HG03520 (cell line): ENCODE measurements around the gene NPDC1.

ENCODE experiments used
- ATAC-seq: cut with Tn5 transposase; IDR thresholded peaks from one replicate; pipeline ENCODE4 v1.9.1; 2021; ENCODE audit warnings: mild to moderate bottlenecking, moderate library complexity; ENCODE audit not compliant: unreplicated experiment

Gene NPDC1

GRCh38 chr9:137028263-137029057 lies 17.5 kb downstream of the NPDC1 start:
- ATAC-seq, result peak; percentile 35

- no peak for ATAC-seq
Observed at GRCh38 chr9:137027369-137028262, 18.4 kb downstream of the NPDC1 start, which contains the start of gene ABCA2. ABCA2 (minus strand) TSS chr9:137028237; CDS start chr9:137028140, 97 bp downstream.

- ATAC-seq, result no peak
Observed at GRCh38 chr9:137026828-137027227, 19.1 kb downstream of the NPDC1 start.

DNA sequence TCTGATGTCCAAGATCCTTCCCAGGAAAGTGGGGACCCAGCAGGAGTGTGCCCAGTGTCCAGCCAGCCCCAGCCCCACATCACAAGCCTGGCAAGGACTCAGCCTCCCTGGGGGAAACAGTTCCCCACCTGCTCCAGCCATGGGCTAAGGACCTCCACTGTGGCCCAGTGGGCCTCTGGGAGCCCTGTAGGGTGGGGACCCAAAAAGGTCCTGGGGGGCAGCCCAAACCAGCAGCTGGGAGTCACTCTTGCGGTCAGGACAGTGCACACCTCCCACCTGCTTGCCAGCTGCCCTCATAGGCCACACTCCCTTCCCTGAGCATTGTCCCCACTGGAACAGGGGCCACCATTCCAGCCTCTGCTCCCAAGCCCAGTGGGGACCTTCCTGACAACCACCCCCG lies 19.6 kb downstream of the NPDC1 start:
- ATAC-seq, result no peak

GRCh38 chr9:137025517-137025966 lies 20.4 kb downstream of the NPDC1 start:
- ATAC-seq, result no peak

DNA sequence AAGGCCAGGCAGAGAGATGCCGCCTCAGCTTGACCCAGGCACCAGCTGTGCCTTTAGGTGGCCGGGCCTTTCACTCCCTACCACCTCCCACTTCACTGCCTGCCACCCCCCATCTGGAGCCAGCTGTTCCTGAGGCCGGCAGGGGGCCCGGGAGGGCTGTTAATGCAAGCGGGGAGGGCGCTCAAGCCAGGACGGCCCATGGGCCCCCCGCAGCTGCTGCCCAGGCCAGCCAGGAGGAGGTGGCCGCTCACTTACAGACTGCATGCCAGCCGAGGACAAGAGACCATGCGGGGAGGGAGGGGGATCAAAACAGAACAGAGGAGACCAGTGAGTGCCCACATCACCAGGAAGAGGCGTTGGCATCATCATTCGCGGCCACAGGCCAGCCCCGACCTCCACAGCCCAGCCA lies 22.4 kb downstream of the NPDC1 start:
- no peak for ATAC-seq

DNA sequence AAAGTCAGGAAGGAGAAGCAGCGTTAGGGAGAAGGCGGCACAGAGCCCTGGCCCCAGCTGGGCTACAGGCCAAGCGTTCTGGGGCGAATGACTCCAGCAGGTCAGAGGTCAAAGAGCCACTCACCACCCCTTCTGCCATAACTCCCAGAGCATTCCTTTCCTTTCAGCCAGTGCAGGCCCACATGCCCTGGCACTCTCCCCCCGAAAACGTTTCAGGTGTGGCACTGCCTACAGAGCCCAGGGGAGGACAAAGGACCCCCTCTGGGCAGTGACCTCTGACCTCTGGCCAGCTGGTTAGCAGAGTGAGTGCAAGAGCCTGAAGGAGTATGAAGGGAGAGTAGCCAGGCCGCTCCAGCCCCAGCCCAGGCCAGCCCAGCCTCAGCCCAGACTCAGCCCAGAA lies 22.8 kb downstream of the NPDC1 start:
- no peak for ATAC-seq

DNA sequence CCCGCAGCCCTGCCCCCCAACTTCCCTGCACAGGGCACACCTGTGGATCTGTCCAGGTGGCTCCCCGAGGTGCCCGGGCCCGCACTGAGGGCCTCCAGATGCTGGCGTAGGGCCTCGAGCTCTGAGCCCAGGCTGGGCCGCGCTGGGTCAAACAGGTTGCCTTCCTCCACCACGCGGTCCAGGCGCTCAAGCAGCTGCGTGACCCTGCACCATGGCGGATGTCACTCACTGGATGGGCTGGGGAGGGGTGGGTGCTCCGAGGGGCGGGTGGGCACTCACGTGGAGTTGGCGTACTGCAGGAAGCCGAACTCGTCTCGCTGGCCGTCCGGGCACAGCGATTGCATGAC lies 23.3 kb downstream of the NPDC1 start:
- ATAC-seq, result no peak

GRCh38 chr9:137021979-137022661 lies 23.9 kb downstream of the NPDC1 start:
- ATAC-seq, result no peak

DNA sequence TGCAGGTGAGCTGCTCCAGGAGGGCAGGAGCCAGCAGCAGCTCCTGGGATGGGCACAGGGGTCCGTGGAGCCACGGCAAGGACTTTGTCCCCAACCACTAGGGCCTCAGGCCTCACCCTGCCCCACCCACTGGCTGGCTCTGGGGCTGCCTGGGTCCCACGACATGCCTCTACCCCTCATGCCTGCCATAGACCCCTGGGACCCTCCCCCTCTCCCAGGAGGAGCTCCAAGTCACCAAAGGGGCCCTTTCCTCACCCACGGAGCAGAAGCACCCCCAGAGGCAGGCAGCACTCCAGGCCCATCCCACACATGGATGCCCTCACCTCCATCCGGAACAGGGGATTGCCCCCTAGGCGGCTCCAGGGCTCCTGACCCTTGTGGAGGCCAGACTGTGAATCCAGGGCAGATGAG lies 24.4 kb downstream of the NPDC1 start:
- ATAC-seq, result no peak

DNA sequence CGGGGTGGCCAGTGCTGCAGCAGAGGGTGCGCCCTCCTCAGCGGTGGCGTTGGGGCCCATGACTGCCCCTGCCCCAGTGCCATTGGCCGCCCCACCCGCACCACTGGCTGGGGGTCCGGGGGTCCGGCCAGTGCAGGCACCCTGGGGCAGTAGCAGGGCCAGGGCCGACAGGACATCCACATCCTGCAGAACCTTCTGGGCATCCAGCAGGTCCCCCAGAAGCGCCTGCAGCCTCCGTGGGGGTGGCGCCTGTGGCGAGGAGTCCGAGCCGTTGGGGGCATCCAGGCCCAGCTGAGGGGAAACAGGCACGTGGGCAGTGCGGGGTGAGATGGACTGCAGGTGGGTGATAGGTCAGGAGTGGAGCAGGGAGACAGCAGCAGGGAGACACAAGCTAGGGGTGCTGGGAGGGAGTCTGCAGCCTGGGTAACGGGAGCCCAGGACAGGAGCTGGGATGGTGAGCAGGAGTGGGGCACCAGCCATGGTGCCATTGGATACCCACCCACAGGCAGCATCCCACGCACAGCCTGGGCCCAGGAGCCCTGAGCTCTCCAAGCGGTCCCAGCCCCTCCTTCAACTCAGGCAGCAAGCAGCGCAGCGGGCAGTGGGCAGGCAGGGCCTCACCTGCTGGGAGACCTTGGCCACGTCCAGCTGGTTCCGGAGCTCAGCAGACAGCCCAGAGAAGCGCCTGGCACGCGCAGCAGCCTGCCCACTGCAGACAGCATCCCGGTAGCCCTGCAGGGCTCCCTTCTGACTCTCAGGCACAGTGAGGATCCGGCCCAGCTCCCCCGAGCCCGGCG lies 25.0 kb downstream of the NPDC1 start:
- no peak for ATAC-seq

DNA sequence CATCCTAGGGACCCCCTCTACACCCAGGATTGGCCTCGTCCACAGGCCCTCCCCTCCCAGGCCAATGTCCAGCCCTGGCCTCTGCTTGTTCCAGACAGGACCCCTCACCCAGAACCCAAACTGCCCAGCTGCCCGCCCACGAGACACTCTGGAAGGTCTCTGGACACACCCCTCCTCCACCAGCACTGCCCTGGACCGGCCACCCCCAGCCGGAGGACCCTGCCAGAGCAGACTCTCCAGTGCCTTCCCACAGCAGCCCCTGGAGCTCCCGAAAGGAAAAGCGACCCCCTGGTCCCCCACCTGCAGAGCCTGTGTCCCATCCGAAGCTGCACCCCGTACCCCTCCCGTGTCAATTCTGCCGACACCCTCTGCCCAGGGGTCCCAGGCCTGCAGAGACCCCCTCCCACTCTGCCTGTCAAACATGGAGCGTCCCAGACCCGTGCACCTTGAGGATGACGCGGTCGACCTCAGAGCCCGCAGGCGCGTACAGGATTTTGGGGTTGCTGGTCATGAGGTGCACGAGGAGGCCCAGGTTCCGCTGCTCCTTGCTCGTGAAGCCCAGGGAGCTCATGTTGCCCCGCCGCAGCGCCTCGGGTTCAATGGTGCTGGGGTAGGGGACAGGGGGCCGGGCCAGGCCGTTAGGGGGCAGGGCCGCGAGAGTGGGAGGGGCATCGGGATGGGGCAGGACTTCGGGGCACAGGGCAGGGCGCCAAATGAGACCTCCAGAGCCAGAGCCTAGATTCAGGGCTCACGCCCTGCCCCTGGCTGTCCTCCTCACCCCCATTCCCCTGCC lies 25.9 kb downstream of the NPDC1 start:
- ATAC-seq, result no peak

- ATAC-seq, result no peak
Observed at GRCh38 chr9:137018761-137019559, 27.0 kb downstream of the NPDC1 start.

DNA sequence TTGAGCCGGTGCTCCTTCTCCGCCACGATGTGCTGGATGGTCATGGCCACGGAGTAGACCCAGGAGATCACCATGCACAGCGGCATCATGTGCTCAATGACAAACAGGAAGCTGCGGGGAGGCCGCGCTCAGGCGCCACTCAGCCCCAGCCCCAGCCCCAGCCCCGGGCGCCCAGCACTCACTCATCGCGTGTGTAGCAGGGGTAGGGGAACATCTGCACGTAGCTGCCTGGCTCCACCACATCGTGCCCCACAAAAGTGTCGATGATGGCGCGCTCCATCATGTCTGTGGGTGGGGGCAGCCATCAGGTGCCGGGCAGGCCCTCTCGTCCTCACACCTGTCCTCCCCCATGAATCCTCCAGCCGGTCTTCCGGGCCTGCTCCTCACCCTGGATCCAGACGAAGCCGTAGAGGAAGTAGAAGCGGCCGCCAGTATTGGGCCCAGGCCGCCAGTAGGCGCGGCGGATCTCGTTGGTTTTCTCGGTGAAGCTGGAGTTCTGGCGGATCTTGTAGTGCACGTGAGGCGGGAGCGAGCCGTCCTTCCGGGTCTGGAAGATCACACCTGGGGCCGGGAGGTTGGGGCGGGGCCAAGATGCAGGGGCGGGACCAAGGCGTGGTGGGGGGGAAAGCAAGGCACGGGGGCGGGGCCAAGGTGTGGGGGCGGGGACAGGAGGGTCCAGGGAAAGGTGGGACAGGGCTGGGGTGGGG lies 28.0 kb downstream of the NPDC1 start:
- no peak for ATAC-seq

DNA sequence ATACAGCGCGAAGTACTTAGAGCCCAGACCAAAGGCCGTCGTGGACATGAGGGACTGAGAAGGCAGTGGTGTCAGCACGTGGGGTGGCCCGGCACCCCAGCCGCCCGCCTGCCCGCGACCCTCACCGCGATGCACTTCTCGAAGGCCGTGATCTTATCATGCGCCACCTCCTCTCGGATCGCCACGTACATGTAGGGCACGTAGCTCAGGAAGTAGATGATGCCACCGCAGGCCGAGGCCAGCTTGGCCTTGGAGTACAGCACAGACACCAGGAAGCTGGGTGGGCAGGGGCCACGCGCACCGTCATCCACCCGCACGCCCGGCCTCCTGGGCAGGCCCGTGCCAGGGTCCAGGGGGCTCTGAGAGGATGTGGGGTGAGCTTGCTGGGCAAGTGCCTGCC lies 28.9 kb downstream of the NPDC1 start:
- no peak for ATAC-seq

DNA sequence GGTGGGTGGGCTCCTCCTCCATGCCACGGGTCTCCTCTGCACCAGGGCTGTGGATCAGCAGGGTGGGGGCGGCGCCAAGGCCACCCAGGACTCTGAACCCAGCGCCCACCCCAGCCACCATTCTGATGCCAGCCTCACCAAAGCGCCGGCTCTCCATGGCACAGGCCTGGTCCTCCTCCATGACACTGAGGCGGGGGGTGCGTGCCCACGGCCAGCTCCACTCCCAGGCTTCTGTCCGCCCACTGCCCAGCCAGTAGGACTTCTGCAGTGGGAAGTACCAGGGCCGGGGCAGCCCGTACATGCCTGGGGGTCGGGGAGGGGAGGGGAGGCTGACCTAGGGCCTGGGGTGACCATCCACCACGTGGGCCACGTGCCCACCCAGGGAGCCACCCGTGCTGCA lies 29.5 kb downstream of the NPDC1 start:
- ATAC-seq, result no peak

GRCh38 chr9:137015976-137016375 lies 30.0 kb downstream of the NPDC1 start:
- ATAC-seq, result no peak

DNA sequence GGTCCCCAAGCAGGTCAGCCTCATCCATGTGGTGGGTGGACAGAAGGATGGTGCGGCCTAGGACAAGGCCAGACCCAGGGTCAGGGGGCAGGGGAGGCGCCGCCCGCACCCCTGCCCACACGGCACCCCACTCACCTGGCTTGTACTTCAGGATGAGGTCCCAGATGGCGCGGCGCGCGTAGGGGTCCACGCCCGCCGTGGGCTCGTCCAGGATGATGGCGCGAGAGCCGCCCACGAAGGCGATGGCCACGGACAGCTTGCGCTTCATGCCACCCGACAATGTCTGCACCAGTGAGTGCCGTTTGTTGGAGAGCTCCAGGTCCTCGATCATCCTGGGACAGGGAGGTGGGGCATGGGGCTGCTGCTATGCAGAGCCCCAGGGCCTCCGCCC lies 30.4 kb downstream of the NPDC1 start:
- ATAC-seq, result no peak
